Endothelial cell (in vitro differentiated cells): ENCODE results near the gene DAB2. TPM values are rescaled to one million over a fixed set of nuclear protein-coding genes. Genes with fewer than 3 reads are reported as not detected.
"Not testable (repeated sequence)": the region's sequence is repeated elsewhere in the genome, so short reads cannot be mapped to it uniquely, and the experiment has no call there.

Experiments
- DNase-seq: peaks from one replicate; pipeline ENCODE4 v3.0.0; 2021; ENCODE audit warnings: low spot score
- H3K27ac Mint-ChIP-seq: one replicate; pipeline ENCODE4 v1.8.0; 2021; ENCODE audit warnings: mixed read lengths, inconsistent platforms; ENCODE audit not compliant: unreplicated experiment
- H3K27me3 Mint-ChIP-seq: one replicate; pipeline ENCODE4 v1.8.0; 2021; ENCODE audit warnings: mild to moderate bottlenecking, moderate library complexity, mixed read lengths, inconsistent platforms; ENCODE audit not compliant: unreplicated experiment
- H3K36me3 Mint-ChIP-seq: one replicate; pipeline ENCODE4 v1.8.0; 2021; ENCODE audit warnings: mild to moderate bottlenecking, low read depth, mixed read lengths, inconsistent platforms; ENCODE audit not compliant: unreplicated experiment
- H3K4me1 Mint-ChIP-seq: one replicate; pipeline ENCODE4 v1.8.0; 2021; ENCODE audit warnings: mild to moderate bottlenecking, mixed read lengths, inconsistent platforms; ENCODE audit not compliant: unreplicated experiment
- H3K4me3 Mint-ChIP-seq: one replicate; pipeline ENCODE4 v1.8.0; 2021; ENCODE audit warnings: mild to moderate bottlenecking, mixed read lengths, inconsistent platforms; ENCODE audit not compliant: unreplicated experiment
- H3K9me3 Mint-ChIP-seq: one replicate; pipeline ENCODE4 v1.8.0; 2021; ENCODE audit warnings: mixed read lengths, inconsistent platforms; ENCODE audit not compliant: unreplicated experiment
- total RNA-seq: library from RNA; stranded (reverse); fragmentation: NEBNext Ultra II Directional; extraction: Animal tissue kit (Norgen Biotek cat#: 25700); gene quantifications from one replicate; pipeline ENCODE4 v1.2.1, GENCODE V29; 2021; ENCODE audit not compliant: unreplicated experiment
- TF ChIP-seq, protein P1 (sequence below): fragments of 200-600 bp; sonication (generic); IDR thresholded peaks from one replicate; pipeline ENCODE4 v1.5.0; 2021; ENCODE audit warnings: antibody characterized with exemption; ENCODE audit not compliant: unreplicated experiment

The DAB2 gene
- total RNA-seq, 1 donor from 2014 or later = 70.7 TPM

DNA sequence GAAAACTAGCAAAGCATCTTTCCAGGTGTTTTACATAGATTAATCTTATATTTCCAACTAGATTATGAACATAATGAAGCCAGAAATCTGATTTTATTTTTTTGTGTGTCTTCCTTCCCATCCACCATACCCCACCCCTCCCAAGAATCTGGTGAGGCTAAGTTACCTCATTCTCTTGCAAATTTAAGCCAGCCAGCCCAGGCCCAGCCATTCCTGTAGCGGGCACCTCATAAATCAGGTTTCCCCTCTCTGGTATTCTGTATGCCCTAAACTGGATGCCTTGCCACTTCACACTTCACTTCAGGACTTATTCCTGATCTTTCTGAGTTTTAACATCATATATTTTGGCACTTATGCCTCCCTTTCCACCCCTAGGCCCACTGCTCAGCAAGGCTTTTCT is 82.3 kb downstream of the DAB2 start:
- H3K27ac Mint-ChIP-seq = no peak overlapping the region
- no peaks in the 10 kb centered on the region for H3K27me3 Mint-ChIP-seq
- no peak for DNase-seq
- no peaks in the 10 kb centered on the region for H3K9me3 Mint-ChIP-seq
- H3K36me3 Mint-ChIP-seq = no peaks in the 10 kb centered on the region
- H3K4me1 Mint-ChIP-seq = no peaks in the 10 kb centered on the region
- TF ChIP-seq, protein P1, sequence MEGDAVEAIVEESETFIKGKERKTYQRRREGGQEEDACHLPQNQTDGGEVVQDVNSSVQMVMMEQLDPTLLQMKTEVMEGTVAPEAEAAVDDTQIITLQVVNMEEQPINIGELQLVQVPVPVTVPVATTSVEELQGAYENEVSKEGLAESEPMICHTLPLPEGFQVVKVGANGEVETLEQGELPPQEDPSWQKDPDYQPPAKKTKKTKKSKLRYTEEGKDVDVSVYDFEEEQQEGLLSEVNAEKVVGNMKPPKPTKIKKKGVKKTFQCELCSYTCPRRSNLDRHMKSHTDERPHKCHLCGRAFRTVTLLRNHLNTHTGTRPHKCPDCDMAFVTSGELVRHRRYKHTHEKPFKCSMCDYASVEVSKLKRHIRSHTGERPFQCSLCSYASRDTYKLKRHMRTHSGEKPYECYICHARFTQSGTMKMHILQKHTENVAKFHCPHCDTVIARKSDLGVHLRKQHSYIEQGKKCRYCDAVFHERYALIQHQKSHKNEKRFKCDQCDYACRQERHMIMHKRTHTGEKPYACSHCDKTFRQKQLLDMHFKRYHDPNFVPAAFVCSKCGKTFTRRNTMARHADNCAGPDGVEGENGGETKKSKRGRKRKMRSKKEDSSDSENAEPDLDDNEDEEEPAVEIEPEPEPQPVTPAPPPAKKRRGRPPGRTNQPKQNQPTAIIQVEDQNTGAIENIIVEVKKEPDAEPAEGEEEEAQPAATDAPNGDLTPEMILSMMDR = no peak
- H3K4me3 Mint-ChIP-seq = no peak overlapping the region

DNA sequence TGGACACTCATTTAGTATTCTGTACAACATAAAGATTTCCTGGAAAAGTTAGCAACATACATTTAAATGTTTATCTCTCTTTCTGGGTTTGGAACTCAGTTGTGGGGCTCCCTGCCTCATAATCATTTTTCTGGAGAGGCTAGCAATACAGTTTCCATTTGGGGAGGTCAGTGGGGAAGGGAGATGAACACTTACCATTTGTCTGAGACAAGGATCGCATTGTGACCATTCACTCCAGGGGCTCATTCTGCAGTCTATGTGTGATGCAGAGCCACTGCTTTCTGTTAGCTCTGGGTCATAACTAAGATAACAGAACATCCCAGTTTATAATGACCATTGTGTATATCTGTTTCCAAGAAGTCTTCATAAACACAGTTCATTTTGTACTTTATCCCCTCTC is 82.9 kb downstream of the DAB2 start:
- H3K4me1 Mint-ChIP-seq = no peaks in the 10 kb centered on the region
- TF ChIP-seq, protein P1 = no peak

DNA sequence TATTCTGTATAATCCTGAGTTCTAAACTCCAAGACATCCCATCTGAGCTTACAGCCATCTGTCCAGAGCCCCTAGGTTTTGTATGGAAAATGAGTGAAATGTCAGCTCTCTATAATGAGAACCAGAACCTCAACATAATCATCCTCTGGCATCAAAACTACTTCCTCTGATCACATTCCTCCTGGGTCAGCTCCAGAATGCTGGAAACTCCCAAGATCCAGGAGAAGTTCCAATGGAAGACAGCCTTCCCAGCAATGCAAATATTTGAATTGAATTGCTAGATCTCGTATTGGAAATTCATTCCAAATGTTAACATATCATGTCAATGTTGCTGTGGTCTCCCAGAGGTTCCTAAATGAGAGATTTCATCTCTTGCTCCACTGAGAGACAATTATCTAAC is 84.3 kb downstream of the DAB2 start:
- Mint-ChIP-seq H3K4me1 (no peaks in the 10 kb centered on the region), H3K27ac (no peak overlapping the region), H3K4me3 (no peak overlapping the region), H3K9me3 (no peaks in the 10 kb centered on the region), H3K27me3 (peaks cover 2% of the 10 kb centered on the region), H3K36me3 (no peaks in the 10 kb centered on the region)
- DNase-seq = no peak
- TF ChIP-seq, protein P1 = no peak

More for the DNA sequence above, 82.9 kb downstream of the DAB2 start:
- H3K27ac Mint-ChIP-seq = no peak overlapping the region
- no peaks in the 10 kb centered on the region for H3K36me3 Mint-ChIP-seq
- no peaks in the 10 kb centered on the region for H3K9me3 Mint-ChIP-seq
- no peak overlapping the region for H3K4me3 Mint-ChIP-seq
- DNase-seq = no peak
- no peaks in the 10 kb centered on the region for H3K27me3 Mint-ChIP-seq

DNA sequence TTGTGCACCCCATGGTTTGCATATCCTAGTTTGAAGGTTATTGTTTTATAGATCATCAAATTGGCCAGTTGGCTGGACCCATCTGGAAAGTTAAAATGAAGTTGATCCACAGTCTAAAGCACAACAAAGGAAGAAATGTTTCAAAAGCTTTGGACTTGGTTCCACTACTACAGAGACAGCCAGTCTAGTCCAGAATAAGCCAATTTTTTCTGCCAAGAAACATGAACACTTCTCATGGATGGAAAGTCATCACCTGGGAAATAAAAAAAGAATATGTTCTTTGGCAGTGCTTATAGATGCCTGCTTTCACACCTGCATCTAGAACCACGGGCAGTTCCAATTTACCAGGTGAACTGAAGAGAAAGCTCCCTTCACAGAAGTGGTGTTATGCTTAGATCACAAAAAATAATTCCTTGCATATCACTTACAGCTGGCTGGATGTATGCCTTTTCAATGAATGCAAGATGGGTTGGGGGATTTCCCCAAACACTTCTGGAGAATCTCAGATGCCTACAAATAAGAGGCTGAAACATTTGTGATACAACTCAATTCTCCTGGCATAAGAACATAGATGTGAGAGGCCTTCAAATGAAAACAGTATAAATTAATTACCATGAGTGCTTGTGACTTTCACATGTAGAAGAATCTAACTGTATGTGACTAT is 87.4 kb downstream of the DAB2 start:
- H3K27me3 Mint-ChIP-seq = peaks cover 2% of the 10 kb centered on the region
- TF ChIP-seq, protein P1 = no peak
- no peak overlapping the region for H3K27ac Mint-ChIP-seq

DNA sequence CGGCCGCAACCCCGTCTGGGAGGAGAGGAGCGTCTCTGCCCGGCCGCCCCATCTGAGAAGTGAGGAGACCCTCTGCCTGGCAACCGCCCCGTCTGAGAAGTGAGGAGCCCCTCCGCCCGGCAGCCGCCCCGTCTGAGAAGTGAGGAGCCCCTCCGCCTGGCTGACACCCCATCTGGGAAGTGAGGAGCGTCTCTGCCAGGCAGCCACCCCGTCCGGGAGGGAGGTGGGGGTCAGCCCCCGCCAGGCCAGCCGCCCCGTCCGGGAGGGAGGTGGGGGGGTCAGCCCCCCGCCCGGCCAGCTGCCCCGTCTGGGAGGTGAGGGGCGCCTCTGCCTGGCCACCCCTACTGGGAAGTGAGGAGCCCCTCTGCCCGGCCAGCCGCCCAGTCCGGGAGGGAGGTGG is 90.5 kb downstream of the DAB2 start:
- not testable (repeated sequence) for H3K36me3 Mint-ChIP-seq, H3K27me3 Mint-ChIP-seq, H3K4me1 Mint-ChIP-seq, H3K9me3 Mint-ChIP-seq, H3K27ac Mint-ChIP-seq, H3K4me3 Mint-ChIP-seq, DNase-seq

More for the DNA sequence above, 87.4 kb downstream of the DAB2 start:
- H3K9me3 Mint-ChIP-seq = no peaks in the 10 kb centered on the region
- no peak for DNase-seq
- no peaks in the 10 kb centered on the region for H3K36me3 Mint-ChIP-seq
- no peaks in the 10 kb centered on the region for H3K4me1 Mint-ChIP-seq
- H3K4me3 Mint-ChIP-seq = no peak overlapping the region
